Body of pancreas (tissue), 4 donors: ENCODE data around the gene GRIK2. TPM values are rescaled to one million over a fixed set of nuclear protein-coding genes. Genes with fewer than 3 reads are reported as not detected.

ENCODE experiments used
- ATAC-seq: fragments of 150-250 bp; one replicate; pipeline ENCODE4 v1.9.1; 2016
- DNase-seq, 4 donors: peaks; one replicate each; pipeline ENCODE4 v3.0.0-alpha.2; 2019
- H3K27ac ChIP-seq, 4 donors: fragments of 200-600 bp; sonication (generic); 1 replicate in 3 of 4; 2 replicates in 1 of 4; pipeline versions ENCODE4 v1.5.1 to v1.6.1; 2016 to 2019; ENCODE audit warnings: mild to moderate bottlenecking in 1 of 4, mixed read lengths in 1 of 4, moderate library complexity in 1 of 4
- H3K27me3 ChIP-seq, 2 donors: fragments of 200-600 bp; sonication (generic); one replicate each; pipeline ENCODE4 v1.6.0; 2016; ENCODE audit warnings: mild to moderate bottlenecking in 1 of 2
- H3K36me3 ChIP-seq, 2 donors: fragments of 200-600 bp; sonication (generic); replicated peaks in 1 of 2; 2 replicates each; pipeline ENCODE4 v1.5.1; 2016; ENCODE audit warnings: low read depth in 2 of 2; ENCODE audit not compliant: insufficient read depth in 1 of 2
- H3K4me1 ChIP-seq: fragments of 200-600 bp; sonication (generic); one replicate; pipeline ENCODE4 v1.6.0; 2016
- H3K4me3 ChIP-seq, 2 donors: fragments of 200-600 bp; sonication (generic); 1 replicate in 1 of 2; 2 replicates in 1 of 2; pipeline ENCODE4 v1.5.1; 2016 to 2019
- H3K9me3 ChIP-seq, 3 donors: fragments of 200-600 bp; sonication (generic); 1 replicate in 2 of 3; 2 replicates in 1 of 3; pipeline ENCODE4 v1.5.1; 2016
- CTCF ChIP-seq, 7 experiments: fragments of 450-650 bp in 4 of 7; fragments of 200-600 bp in 3 of 7; sonication (generic) in 3 of 7; IDR thresholded peaks; one replicate each; pipeline ENCODE4 v1.5.1; 2016 to 2019; ENCODE audit warnings: antibody characterized with exemption in 7 of 7
- POLR2A ChIP-seq, 3 donors: fragments of 450-650 bp; IDR thresholded peaks; one replicate each; pipeline ENCODE4 v1.6.1; 2016; ENCODE audit warnings: antibody characterized with exemption in 3 of 3, mild to moderate bottlenecking in 2 of 3
- WGBS, 2 donors: methylation state at CpG; one replicate each; pipeline ENCODE4 v1.1.5; 2017; 5-methylcytosine and 5-hydroxymethylcytosine counted together
- intact Hi-C: fragments of 100-400 bp; cut with DNase I; formaldehyde crosslinking; loops from one replicate; pipeline ENCODE4 v1.15.1; 2023
- total RNA-seq, 2 donors: library from RNA; depleted of rRNA; stranded (reverse); fragments of >200 nt; gene quantifications; one replicate each; pipeline ENCODE4 v1.1.0, GENCODE V29; 2016

Gene GRIK2
- total RNA-seq, 2 donors from 2014 or later = 0.52 to 7.9 TPM

GRCh38 chr6:101668496-101669030 is 275.1 kb downstream of the GRIK2 start:
- no peak overlapping the region for H3K4me3 ChIP-seq
- no peaks in the 10 kb centered on the region for H3K9me3 ChIP-seq
- DNase-seq (no peak), ATAC-seq (no peak)
- no peaks in the 10 kb centered on the region for H3K27me3 ChIP-seq
- H3K4me1 ChIP-seq = no peaks in the 10 kb centered on the region
- no peak overlapping the region for H3K27ac ChIP-seq
- H3K36me3 ChIP-seq = no peaks in the 10 kb centered on the region
- no peak for TF ChIP-seq POLR2A (IDR thresholded peaks at IDR 0.05)
- no peak for TF ChIP-seq CTCF (IDR thresholded peaks at IDR 0.05)
- intact Hi-C loops = no loop called here
- 45 to 57% methylated on average over 2 of the region's 2 CpGs for WGBS, 2 donors

GRCh38 chr6:101676187-101676586 is 282.7 kb downstream of the GRIK2 start:
- no peak overlapping the region for H3K4me3 ChIP-seq
- 79 to 90% methylated on average over 2 of the region's 2 CpGs for WGBS, 2 donors
- intact Hi-C loops = no loop called here
- no peaks in the 10 kb centered on the region for H3K36me3 ChIP-seq
- no peaks in the 10 kb centered on the region for H3K27me3 ChIP-seq
- H3K4me1 ChIP-seq = no peaks in the 10 kb centered on the region
- no peak for ATAC-seq
- no peak for DNase-seq
- no peak overlapping the region for H3K27ac ChIP-seq
- TF ChIP-seq POLR2A (IDR thresholded peaks at IDR 0.05) (no peak), CTCF (IDR thresholded peaks at IDR 0.05) (no peak)
- no peaks in the 10 kb centered on the region for H3K9me3 ChIP-seq

GRCh38 chr6:101682937-101683336 is 289.4 kb downstream of the GRIK2 start:
- intact Hi-C loops = no loop called here
- Histone ChIP-seq H3K4me1 (no peaks in the 10 kb centered on the region), H3K36me3 (no peaks in the 10 kb centered on the region), H3K9me3 (no peaks in the 10 kb centered on the region), H3K4me3 (no peak overlapping the region), H3K27me3 (no peaks in the 10 kb centered on the region), H3K27ac (no peak overlapping the region)
- WGBS, 2 donors = 83 to 86% methylated on average over 5 of the region's 5 CpGs
- ATAC-seq (no peak), DNase-seq (no peak)
- no peak for TF ChIP-seq CTCF (IDR thresholded peaks at IDR 0.05)
- TF ChIP-seq POLR2A (IDR thresholded peaks at IDR 0.05) = no peak

GRCh38 chr6:101683884-101684283 is 290.4 kb downstream of the GRIK2 start:
- 80 to 95% methylated on average over 1 of the region's 1 CpG for WGBS, 2 donors
- no peak for ATAC-seq

More at GRCh38 chr6:101683884-101684283, 290.4 kb downstream of the GRIK2 start:
- intact Hi-C loops = no loop called here
- Histone ChIP-seq H3K36me3 (no peaks in the 10 kb centered on the region), H3K9me3 (no peaks in the 10 kb centered on the region), H3K27me3 (no peaks in the 10 kb centered on the region), H3K27ac (no peak overlapping the region), H3K4me3 (no peak overlapping the region), H3K4me1 (no peaks in the 10 kb centered on the region)
- DNase-seq = no peak
- TF ChIP-seq POLR2A (IDR thresholded peaks at IDR 0.05) = no peak
- TF ChIP-seq CTCF (IDR thresholded peaks at IDR 0.05) = no peak
